ENCODE measurements around the gene IFFO2.

DNA sequence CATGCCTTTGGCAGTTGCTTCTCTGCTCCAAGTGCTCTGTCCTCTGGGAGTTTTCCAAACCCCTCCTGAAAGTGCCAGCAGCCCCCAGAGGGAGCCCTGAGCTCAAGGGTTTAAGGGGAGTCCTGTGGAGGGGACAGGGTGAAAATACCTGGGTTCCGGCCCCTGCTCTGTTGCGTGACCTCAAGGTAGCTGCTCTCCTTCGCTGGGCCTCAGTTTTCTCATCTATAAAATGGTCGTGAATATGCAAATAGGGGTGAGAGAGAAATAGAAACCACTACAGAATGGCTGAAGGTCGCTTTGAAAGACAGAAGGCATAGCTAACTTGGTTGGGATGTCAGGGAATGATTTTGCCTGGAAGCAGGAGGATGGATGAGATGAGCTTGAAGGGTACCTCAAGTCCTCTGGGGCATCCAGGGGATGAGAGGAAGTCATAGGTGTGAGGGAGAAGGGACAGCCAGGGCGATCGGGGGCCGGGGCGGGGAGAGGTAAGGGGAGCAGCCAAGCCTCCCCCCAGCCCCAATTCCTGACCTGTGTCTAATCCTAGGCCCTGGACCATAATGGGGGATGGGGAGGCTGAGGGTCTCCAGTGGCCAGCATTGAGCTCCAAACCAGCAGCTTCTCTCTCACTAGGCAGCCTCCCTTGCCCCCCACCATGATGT is 12.4 kb downstream of the IFFO2 start:
- TF ChIP-seq, protein P1, sequence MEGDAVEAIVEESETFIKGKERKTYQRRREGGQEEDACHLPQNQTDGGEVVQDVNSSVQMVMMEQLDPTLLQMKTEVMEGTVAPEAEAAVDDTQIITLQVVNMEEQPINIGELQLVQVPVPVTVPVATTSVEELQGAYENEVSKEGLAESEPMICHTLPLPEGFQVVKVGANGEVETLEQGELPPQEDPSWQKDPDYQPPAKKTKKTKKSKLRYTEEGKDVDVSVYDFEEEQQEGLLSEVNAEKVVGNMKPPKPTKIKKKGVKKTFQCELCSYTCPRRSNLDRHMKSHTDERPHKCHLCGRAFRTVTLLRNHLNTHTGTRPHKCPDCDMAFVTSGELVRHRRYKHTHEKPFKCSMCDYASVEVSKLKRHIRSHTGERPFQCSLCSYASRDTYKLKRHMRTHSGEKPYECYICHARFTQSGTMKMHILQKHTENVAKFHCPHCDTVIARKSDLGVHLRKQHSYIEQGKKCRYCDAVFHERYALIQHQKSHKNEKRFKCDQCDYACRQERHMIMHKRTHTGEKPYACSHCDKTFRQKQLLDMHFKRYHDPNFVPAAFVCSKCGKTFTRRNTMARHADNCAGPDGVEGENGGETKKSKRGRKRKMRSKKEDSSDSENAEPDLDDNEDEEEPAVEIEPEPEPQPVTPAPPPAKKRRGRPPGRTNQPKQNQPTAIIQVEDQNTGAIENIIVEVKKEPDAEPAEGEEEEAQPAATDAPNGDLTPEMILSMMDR (IDR thresholded peaks at IDR 0.05; ENCODE audit: low read length), result no peak
- TF ChIP-seq EZH2 (optimal IDR thresholded peaks at IDR 0.05; ENCODE audit: low read depth, low read length), result no peak

All from MM.1S (cell line).